ENCODE measurements around the gene ALAS1. TPM values are rescaled to one million over a fixed set of nuclear protein-coding genes. Genes with fewer than 3 reads are reported as not detected.
A peak's percentile ranks its signal among the peaks of the same experiment; 100 is the strongest.

ALAS1 gene
- total and polyA plus RNA-seq, 2 of the 13 experiments (the other 11 are each of a cell fraction or from before 2014, with no cell fraction given) = 36.0 to 43.2 TPM

GRCh38 chr3:52154135-52155094 is 43.5 kb upstream of the ALAS1 start, which contains the start of gene POC1A (continued):
- TF ChIP-seq, protein P1, sequence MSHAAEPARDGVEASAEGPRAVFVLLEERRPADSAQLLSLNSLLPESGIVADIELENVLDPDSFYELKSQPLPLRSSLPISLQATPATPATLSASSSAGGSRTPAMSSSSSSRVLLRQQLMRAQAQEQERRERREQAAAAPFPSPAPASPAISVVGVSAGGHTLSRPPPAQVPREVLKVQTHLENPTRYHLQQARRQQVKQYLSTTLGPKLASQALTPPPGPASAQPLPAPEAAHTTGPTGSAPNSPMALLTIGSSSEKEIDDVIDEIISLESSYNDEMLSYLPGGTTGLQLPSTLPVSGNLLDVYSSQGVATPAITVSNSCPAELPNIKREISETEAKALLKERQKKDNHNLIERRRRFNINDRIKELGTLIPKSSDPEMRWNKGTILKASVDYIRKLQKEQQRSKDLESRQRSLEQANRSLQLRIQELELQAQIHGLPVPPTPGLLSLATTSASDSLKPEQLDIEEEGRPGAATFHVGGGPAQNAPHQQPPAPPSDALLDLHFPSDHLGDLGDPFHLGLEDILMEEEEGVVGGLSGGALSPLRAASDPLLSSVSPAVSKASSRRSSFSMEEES (CRISPR knock-in tag; IDR thresholded peaks at IDR 0.05) = peak; percentile 76; the same call in 1 of the 2 replicates
- TF ChIP-seq ZFP37 (CRISPR knock-in tag; IDR thresholded peaks at IDR 0.05; ENCODE audit: borderline replicate concordance) = no peak
- TF ChIP-seq ZFP91 (CRISPR knock-in tag; IDR thresholded peaks at IDR 0.05; ENCODE audit: borderline replicate concordance) = peak; percentile 100
- TF ChIP-seq ZNF556 (CRISPR knock-in tag; IDR thresholded peaks at IDR 0.05; ENCODE audit: borderline replicate concordance) = peak; percentile 51; the same call in 1 of the 2 replicates
- TF ChIP-seq ARID5B (CRISPR knock-in tag; IDR thresholded peaks at IDR 0.05) = peak; percentile 58; the same call in 1 of the 2 replicates
- TF ChIP-seq SMAD3 (CRISPR knock-in tag; IDR thresholded peaks at IDR 0.05) = no peak; the same call in 1 of the 2 replicates
- TF ChIP-seq GLI4 (CRISPR knock-in tag; IDR thresholded peaks at IDR 0.05; ENCODE audit: borderline replicate concordance) = peak; percentile 88
- peak; percentile 73 for TF ChIP-seq SP2 (CRISPR knock-in tag; IDR thresholded peaks at IDR 0.05)
- TF ChIP-seq ZNF776 (CRISPR knock-in tag; IDR thresholded peaks at IDR 0.05) = peak; percentile 33
- TF ChIP-seq ZNF766 (CRISPR knock-in tag; IDR thresholded peaks at IDR 0.05; ENCODE audit: borderline replicate concordance) = peak; percentile 35; the same call in 1 of the 2 replicates
- peak; percentile 96 for TF ChIP-seq TFDP1 (CRISPR knock-in tag; IDR thresholded peaks at IDR 0.05; ENCODE audit: borderline replicate concordance)
- TF ChIP-seq ATF3 (CRISPR knock-in tag; IDR thresholded peaks at IDR 0.05) = peak; percentile 76
- TF ChIP-seq KDM2A (CRISPR knock-in tag; IDR thresholded peaks at IDR 0.05; ENCODE audit: borderline replicate concordance, low read depth) = peak; percentile 78
- no peak for TF ChIP-seq ZNF34 (CRISPR knock-in tag; IDR thresholded peaks at IDR 0.05; ENCODE audit: borderline replicate concordance)
- peak; percentile 95 for TF ChIP-seq SIN3B (IDR thresholded peaks at IDR 0.05; ENCODE audit: low read length)
- no peak for TF ChIP-seq SETDB1 (CRISPR knock-in tag; IDR thresholded peaks at IDR 0.05; ENCODE audit: borderline replicate concordance)
- TF ChIP-seq ZNF530 (CRISPR knock-in tag; IDR thresholded peaks at IDR 0.05; ENCODE audit: low read depth) = no peak
- TF ChIP-seq FOXO1 (CRISPR knock-in tag; IDR thresholded peaks at IDR 0.05) = peak; percentile 69
- TF ChIP-seq CEBPB (IDR thresholded peaks at IDR 0.05; ENCODE audit: borderline replicate concordance, low read depth, low read length) = peak; percentile 98
- TF ChIP-seq NCOR1 (IDR thresholded peaks at IDR 0.05; ENCODE audit: borderline replicate concordance, low read length) = peak; percentile 49; the same call in 1 of the 2 replicates

Measured in HepG2 (cell line).